Thoracic aorta (tissue), 2 donors: ENCODE data around the gene EEF2K. TPM values are rescaled to one million over a fixed set of nuclear protein-coding genes. Genes with fewer than 3 reads are reported as not detected.
A peak's percentile ranks its signal among the peaks of the same experiment; 100 is the strongest.

Experiments
- ATAC-seq: fragments of 150-250 bp; one replicate; pipeline ENCODE4 v1.8.0; 2017; ENCODE audit warnings: low read depth; ENCODE audit not compliant: insufficient number of reproducible peaks, low FRiP score
- DNase-seq: peaks from one replicate; pipeline ENCODE4 v3.0.0-alpha.2; 2020; ENCODE audit warnings: low spot score
- H3K27ac ChIP-seq, 2 donors: fragments of 200-600 bp; sonication (generic); 1 replicate in 1 of 2; 2 replicates in 1 of 2; pipeline ENCODE4 v1.5.1; 2016; ENCODE audit warnings: mild to moderate bottlenecking in 2 of 2, moderate library complexity in 2 of 2
- H3K27me3 ChIP-seq: fragments of 200-600 bp; sonication (generic); replicated peaks from 2 replicates; pipeline ENCODE4 v1.6.0; 2016; ENCODE audit warnings: mild to moderate bottlenecking; ENCODE audit not compliant: insufficient read depth
- H3K36me3 ChIP-seq: fragments of 200-600 bp; sonication (generic); one replicate; pipeline ENCODE4 v1.5.1; 2016
- H3K4me1 ChIP-seq, 2 donors: fragments of 200-600 bp; sonication (generic); 1 replicate in 1 of 2; 2 replicates in 1 of 2; pipeline versions ENCODE4 v1.5.1 to v1.6.0; 2016; ENCODE audit warnings: low read depth in 2 of 2, mild to moderate bottlenecking in 1 of 2; ENCODE audit not compliant: control insufficient read depth in 1 of 2
- H3K4me3 ChIP-seq: fragments of 200-600 bp; sonication (generic); 2 replicates; pipeline ENCODE4 v1.5.1; 2016; ENCODE audit warnings: mild to moderate bottlenecking
- H3K9me3 ChIP-seq: fragments of 200-600 bp; sonication (generic); 2 replicates; pipeline ENCODE4 v1.5.1; 2016
- total RNA-seq, 2 donors: library from RNA; depleted of rRNA; stranded (reverse); fragments of >200 nt; gene quantifications; one replicate each; pipeline versions ENCODE4 v1.1.0 to v1.2.3, GENCODE V29; 2016
- TF ChIP-seq, protein P1 (sequence below): fragments of 200-600 bp; sonication (generic); IDR thresholded peaks from one replicate; pipeline ENCODE4 v1.5.1; 2019; ENCODE audit warnings: antibody characterized with exemption

EEF2K gene
- total RNA-seq, 2 donors from 2014 or later = 35.1 to 38.2 TPM

DNA sequence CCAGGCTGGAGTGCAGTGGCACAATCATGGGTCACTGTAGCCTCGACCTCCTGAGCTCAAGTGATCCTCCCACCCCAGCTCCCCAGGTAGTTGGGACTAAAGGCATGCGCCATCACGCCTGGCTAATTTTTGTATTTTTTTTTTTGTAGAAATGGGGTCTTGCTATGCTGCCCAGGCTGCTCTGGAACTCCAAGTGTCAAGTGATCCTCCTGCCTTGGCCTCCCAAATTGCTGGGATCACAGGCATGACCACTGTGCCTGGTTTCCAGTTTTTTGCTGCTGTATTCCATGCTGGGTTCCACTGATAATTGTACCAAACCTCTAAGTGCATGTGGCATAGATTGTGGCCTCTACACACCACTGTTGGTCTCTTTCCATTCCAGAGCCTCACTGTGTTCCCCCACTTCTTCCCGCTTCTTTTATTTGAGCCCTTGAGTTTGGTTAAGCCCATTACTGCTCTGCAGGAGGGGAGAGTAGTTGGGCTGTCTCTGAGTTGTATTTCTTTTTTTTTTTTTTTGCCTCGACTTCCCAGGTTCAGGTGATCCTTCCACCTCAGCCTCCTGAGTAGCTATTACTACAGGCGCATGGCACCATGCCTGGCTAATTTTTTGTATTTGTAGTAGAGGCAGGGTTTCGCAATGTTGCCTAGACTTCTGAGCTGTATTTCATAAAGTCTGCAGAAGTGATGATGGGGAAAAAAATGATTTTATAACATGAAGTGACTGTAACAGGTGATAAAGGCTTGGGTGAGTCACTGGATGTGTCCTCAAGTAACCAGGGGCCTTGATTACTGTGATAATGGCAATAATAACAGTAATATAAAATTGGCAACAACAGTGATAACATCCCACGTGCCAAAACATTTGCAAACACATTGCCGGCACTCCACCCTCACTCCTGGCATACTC lies 30.0 kb downstream of the EEF2K start:
- Histone ChIP-seq H3K9me3 (no peaks in the 10 kb centered on the region), H3K27me3 (no peaks in the 10 kb centered on the region), H3K27ac (peak overlapping the region in 1 of 2 donors; percentile 6), H3K36me3 (peaks cover 12% of the 10 kb centered on the region), H3K4me3 (no peak overlapping the region), H3K4me1 (peaks cover 24 to 37% of the 10 kb centered on the region in 2 donors)
- ATAC-seq (no peak), DNase-seq (peak; percentile 28)
- TF ChIP-seq, protein P1, sequence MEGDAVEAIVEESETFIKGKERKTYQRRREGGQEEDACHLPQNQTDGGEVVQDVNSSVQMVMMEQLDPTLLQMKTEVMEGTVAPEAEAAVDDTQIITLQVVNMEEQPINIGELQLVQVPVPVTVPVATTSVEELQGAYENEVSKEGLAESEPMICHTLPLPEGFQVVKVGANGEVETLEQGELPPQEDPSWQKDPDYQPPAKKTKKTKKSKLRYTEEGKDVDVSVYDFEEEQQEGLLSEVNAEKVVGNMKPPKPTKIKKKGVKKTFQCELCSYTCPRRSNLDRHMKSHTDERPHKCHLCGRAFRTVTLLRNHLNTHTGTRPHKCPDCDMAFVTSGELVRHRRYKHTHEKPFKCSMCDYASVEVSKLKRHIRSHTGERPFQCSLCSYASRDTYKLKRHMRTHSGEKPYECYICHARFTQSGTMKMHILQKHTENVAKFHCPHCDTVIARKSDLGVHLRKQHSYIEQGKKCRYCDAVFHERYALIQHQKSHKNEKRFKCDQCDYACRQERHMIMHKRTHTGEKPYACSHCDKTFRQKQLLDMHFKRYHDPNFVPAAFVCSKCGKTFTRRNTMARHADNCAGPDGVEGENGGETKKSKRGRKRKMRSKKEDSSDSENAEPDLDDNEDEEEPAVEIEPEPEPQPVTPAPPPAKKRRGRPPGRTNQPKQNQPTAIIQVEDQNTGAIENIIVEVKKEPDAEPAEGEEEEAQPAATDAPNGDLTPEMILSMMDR = no peak

DNA sequence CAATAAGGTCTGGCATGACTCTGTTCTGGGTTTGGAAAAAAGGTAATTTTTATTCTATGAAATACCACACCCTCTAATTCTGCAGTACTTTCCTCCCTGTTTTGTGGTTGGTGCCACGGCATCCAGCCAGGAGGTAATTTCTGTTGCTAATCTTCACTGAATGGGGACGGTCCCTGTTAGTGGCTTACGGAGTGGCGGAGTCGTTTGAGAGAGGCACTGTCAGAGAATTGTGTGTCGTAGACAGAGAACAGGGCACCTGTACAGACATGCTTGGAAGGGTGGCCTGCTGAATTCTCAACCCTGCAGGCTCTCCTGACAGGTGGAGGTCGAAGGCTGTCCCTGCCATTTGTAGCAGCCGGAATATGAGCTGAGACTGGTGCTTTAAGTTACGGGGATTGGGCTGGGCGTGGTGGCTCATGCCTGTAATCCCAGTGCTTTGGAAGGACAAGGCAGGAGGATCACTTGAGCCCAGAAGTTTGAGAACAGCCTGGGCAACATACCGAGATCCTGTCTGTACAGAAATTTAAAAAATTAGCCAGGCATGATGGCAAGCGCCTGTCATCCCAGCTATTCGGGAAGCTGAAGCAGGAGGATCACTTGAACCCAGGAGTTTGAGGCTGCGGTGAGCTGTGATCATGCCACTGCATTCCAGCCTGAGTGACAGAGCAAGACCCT lies 33.2 kb downstream of the EEF2K start:
- H3K9me3 ChIP-seq = no peaks in the 10 kb centered on the region
- no peaks in the 10 kb centered on the region for H3K36me3 ChIP-seq
- peak overlapping the region; percentile 45 to 72 for H3K27ac ChIP-seq
- DNase-seq (no peak), ATAC-seq (no peak)
- TF ChIP-seq, protein P1 = no peak
- peaks cover 24 to 39% of the 10 kb centered on the region in 2 donors for H3K4me1 ChIP-seq
- no peaks in the 10 kb centered on the region for H3K27me3 ChIP-seq
- no peak overlapping the region for H3K4me3 ChIP-seq

GRCh38 chr16:22240023-22240710 lies 34.1 kb downstream of the EEF2K start:
- TF ChIP-seq, protein P1 = no peak
- peak overlapping the region; percentile 45 to 72 for H3K27ac ChIP-seq

GRCh38 chr16:22250522-22250921 lies 44.4 kb downstream of the EEF2K start:
- no peak for ATAC-seq
- no peak for DNase-seq
- no peaks in the 10 kb centered on the region for H3K9me3 ChIP-seq
- no peaks in the 10 kb centered on the region for H3K4me1 ChIP-seq
- H3K27ac ChIP-seq = peak overlapping the region in 1 of 2 donors; percentile 30
- TF ChIP-seq, protein P1 = no peak
- no peak overlapping the region for H3K4me3 ChIP-seq
- H3K27me3 ChIP-seq = no peaks in the 10 kb centered on the region
- peaks cover 77% of the 10 kb centered on the region for H3K36me3 ChIP-seq

More at GRCh38 chr16:22240023-22240710, 34.1 kb downstream of the EEF2K start:
- Histone ChIP-seq H3K27me3 (no peaks in the 10 kb centered on the region), H3K9me3 (no peaks in the 10 kb centered on the region), H3K36me3 (peaks cover under 1% of the 10 kb centered on the region), H3K4me1 (peaks cover 24 to 39% of the 10 kb centered on the region in 2 donors), H3K4me3 (peak overlapping the region; percentile 9)
- DNase-seq (no peak), ATAC-seq (no peak)

DNA sequence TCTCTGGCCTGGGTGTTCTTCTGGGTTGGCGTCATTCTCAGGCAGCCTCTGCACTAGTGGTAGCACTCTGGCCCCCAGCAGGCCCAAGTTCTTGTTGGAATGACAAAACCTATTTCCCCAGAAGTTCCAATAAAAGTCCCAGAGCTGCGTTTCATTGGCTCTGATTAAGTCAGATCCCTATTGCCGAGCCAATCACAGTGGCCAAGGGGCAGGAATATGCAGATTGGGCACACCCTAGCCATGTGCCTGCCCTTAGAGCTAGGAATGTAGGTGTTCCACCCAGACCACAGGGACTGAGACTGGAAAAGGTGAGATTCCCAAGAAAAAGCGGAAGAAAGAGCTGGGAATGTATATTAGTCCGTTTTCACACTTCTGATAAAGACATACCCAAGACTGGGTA lies 46.2 kb downstream of the EEF2K start:
- H3K27ac ChIP-seq = no peak overlapping the region
- DNase-seq (no peak), ATAC-seq (no peak)
- no peak overlapping the region for H3K4me3 ChIP-seq
- no peaks in the 10 kb centered on the region for H3K9me3 ChIP-seq
- H3K4me1 ChIP-seq = no peaks in the 10 kb centered on the region
- peaks cover 75% of the 10 kb centered on the region for H3K36me3 ChIP-seq
- H3K27me3 ChIP-seq = no peaks in the 10 kb centered on the region
- TF ChIP-seq, protein P1 = no peak
